ENCODE data around the gene HGFAC. TPM values are rescaled to one million over a fixed set of nuclear protein-coding genes. Genes with fewer than 3 reads are reported as not detected.

HGFAC gene
- total RNA-seq, 3 donors from 2014 or later (not counting 1 experiment from before 2014, with no cell fraction given) = 0.43 to 0.54 TPM; not detected in 1

- H3K36me3 Mint-ChIP-seq = no peaks in the 10 kb centered on the region
- intact Hi-C loops (cut with micrococcal nuclease) = no loop called here
Observed at GRCh38 chr4:3440979-3441500, 728 bp upstream of the HGFAC start.

GRCh38 chr4:3442460-3442958, 741 bp downstream of the HGFAC start:
- Mint-ChIP-seq H3K27me3 (ENCODE audit: low read depth in 2 of 2) (no peaks in the 10 kb centered on the region), H3K4me1 (no peaks in the 10 kb centered on the region), H3K9me3 (no peaks in the 10 kb centered on the region), H3K27ac (no peak overlapping the region), H3K4me3 (no peak overlapping the region), H3K36me3 (no peaks in the 10 kb centered on the region)
- Histone ChIP-seq H3K4me1 (ENCODE audit: control insufficient read depth, insufficient read depth, low read length) (peaks cover 12% of the 10 kb centered on the region), H3K9me3 (ENCODE audit: control insufficient read depth, insufficient read depth, low read length) (no peaks in the 10 kb centered on the region), H3K4me3 (ENCODE audit: low read length) (no peak overlapping the region), H3K27ac (ENCODE audit: low read length) (no peak overlapping the region), H3K27me3 (ENCODE audit: control insufficient read depth, insufficient read depth, low read length) (no peaks in the 10 kb centered on the region), H3K36me3 (ENCODE audit: control insufficient read depth, insufficient read depth, low read length) (no peaks in the 10 kb centered on the region)
- ATAC-seq (no peak), DNase-seq (no peak)
- intact Hi-C loops (cut with micrococcal nuclease) = loop anchor here (2.0 kb wide), 1 partner anchor 250 kb away; no protein-coding TSS in a partner anchor
- TF ChIP-seq CTCF (IDR thresholded peaks at IDR 0.05) = no peak
- WGBS (ENCODE audit: insufficient coverage) = 79% methylated on average over 14 of the region's 14 CpGs

More at GRCh38 chr4:3440979-3441500, 728 bp upstream of the HGFAC start:
- no peaks in the 10 kb centered on the region for H3K27me3 ChIP-seq (ENCODE audit: control insufficient read depth, insufficient read depth, low read length)
- Mint-ChIP-seq H3K4me1 (no peaks in the 10 kb centered on the region), H3K27ac (peak overlapping the region in 1 of 2 donors; percentile 35), H3K4me3 (no peak overlapping the region), H3K9me3 (no peaks in the 10 kb centered on the region), H3K27me3 (ENCODE audit: low read depth in 2 of 2) (no peaks in the 10 kb centered on the region)
- no peaks in the 10 kb centered on the region for H3K9me3 ChIP-seq (ENCODE audit: control insufficient read depth, insufficient read depth, low read length)
- no peak for ATAC-seq
- 85% methylated on average over 14 of the region's 15 CpGs for WGBS (ENCODE audit: insufficient coverage)
- DNase-seq = no peak
- no peak overlapping the region for H3K4me3 ChIP-seq (ENCODE audit: low read length)
- H3K4me1 ChIP-seq (ENCODE audit: control insufficient read depth, insufficient read depth, low read length) = peaks cover 12% of the 10 kb centered on the region
- no peak overlapping the region for H3K27ac ChIP-seq (ENCODE audit: low read length)
- TF ChIP-seq CTCF (IDR thresholded peaks at IDR 0.05) = no peak
- H3K36me3 ChIP-seq (ENCODE audit: control insufficient read depth, insufficient read depth, low read length) = no peaks in the 10 kb centered on the region

GRCh38 chr4:3442959-3443749, 1.4 kb downstream of the HGFAC start:
- Mint-ChIP-seq H3K36me3 (no peaks in the 10 kb centered on the region), H3K4me3 (no peak overlapping the region), H3K27me3 (ENCODE audit: low read depth in 2 of 2) (no peaks in the 10 kb centered on the region), H3K27ac (no peak overlapping the region), H3K9me3 (no peaks in the 10 kb centered on the region), H3K4me1 (no peaks in the 10 kb centered on the region)
- intact Hi-C loops (cut with micrococcal nuclease) = loop anchor here (1.0 to 2.0 kb wide), 4 partner anchors 97 to 337 kb away; no protein-coding TSS in a partner anchor
- ATAC-seq (peak; percentile 66 to 95 (median 87)), DNase-seq (peak; percentile 77 to 80)
- peak; percentile 99 for TF ChIP-seq CTCF (IDR thresholded peaks at IDR 0.05)
- Histone ChIP-seq H3K4me3 (ENCODE audit: low read length) (no peak overlapping the region), H3K4me1 (ENCODE audit: control insufficient read depth, insufficient read depth, low read length) (peaks cover 12% of the 10 kb centered on the region), H3K36me3 (ENCODE audit: control insufficient read depth, insufficient read depth, low read length) (no peaks in the 10 kb centered on the region), H3K9me3 (ENCODE audit: control insufficient read depth, insufficient read depth, low read length) (no peaks in the 10 kb centered on the region), H3K27me3 (ENCODE audit: control insufficient read depth, insufficient read depth, low read length) (no peaks in the 10 kb centered on the region), H3K27ac (ENCODE audit: low read length) (no peak overlapping the region)
- 33% methylated on average over 36 of the region's 36 CpGs for WGBS (ENCODE audit: insufficient coverage)

Measured in natural killer cell (primary cell).